ENCODE data around the gene POTEF. TPM values are rescaled to one million over a fixed set of nuclear protein-coding genes. Genes with fewer than 3 reads are reported as not detected.
"Not testable (repeated sequence)": the region's sequence is repeated elsewhere in the genome, so short reads cannot be mapped to it uniquely, and the experiment has no call there.

POTEF gene
- polyA plus RNA-seq, 5 donors: 0.12 to 0.18 TPM; not detected in 3

DNA sequence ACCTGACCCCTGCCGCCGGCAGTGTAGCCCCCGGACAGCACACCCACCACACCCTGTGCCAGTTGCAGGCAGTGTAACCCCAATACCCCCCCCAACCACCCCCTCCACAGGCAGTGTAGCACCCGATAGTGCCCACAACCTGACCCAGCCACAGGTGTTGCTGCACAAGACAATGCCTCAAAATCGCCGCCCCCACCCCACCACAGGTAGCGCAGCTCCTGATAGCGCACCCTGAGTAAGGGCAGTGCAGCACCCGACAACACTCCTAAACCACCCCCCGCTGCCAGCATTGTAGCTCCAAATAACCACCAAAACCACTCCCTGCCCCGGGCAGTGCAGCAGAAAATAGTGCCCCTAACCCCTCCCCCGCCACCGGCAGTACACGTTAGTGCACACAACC lies 558 bp downstream of the POTEF start:
- DNase-seq: not testable (repeated sequence)

DNA sequence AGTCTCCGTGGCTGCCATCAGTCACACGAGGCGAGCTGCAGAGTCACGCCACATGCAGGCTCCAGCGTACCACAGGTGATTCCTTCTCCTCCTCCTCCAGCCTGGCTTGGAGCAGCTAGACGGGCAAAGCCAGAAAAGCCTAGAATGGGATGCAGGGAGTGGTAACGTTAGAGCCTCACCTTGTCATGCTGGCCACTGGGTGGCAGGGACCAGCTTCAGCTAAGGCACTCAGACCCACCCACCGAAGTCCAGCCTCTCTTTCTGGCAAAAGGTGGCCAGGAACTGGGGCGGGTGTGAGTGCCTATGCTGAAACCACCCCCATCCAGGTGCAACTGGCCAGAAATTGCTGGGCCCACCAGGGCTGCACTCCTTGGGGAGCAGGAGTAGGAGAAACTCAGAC lies 1.3 kb downstream of the POTEF start:
- not testable (repeated sequence) for DNase-seq

DNA sequence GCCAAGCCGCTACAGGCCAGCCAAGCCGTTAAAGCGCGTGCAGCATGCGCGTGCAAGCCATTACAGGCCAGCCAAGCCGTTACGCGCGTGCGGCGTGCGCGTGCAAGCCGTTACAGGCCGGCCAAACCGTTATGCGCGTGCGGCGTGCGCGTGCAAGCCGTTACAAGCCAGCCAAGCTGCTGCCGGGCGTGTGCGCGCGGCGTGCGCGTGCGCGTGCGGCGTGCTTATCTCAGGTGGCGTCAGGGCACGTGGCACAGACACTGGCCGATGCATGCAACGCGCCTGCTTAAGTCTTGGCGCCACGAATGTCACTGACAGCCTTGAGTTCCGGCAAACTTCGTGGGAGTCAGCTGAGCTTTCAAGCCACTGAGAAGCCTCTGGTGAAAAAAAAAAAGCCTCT lies 8.1 kb downstream of the POTEF start:
- DNase-seq: not testable (repeated sequence)

DNA sequence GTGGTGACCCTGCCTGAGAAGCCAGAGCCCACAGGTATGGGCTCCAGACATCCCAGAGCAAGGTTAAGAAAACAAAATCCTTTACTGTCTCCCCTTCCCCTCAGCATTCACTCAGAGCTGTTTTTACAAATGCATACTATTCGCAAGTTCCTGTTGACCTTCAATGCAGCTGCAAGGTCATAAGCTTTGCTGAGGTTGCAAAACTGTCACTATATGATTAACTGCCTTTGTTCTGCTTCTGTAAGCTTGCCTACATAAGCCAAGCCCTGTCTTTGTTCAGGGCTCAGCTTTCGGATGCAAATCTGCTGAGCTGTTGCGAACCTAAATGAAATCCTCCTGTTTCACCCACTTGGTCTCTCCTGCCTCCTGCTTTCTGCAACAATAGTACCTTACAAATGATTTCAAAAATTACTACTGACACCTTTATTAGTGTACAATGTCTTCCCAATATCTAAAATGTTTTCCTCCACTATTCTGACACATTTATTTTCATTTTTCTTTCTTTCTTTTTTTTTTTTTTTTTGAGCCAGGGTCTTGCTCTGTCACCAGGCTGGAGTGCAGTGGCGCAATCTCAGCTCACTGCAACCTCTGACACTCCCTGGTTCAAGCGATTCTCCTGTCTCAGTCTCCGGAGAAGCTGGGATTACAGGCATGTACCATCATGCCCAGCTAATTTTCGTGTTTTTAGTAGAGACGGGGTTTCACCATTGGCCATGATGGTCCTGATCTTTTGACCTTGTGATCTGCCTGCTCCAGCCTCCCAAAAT lies 26.2 kb downstream of the POTEF start:
- not testable (repeated sequence) for DNase-seq

DNA sequence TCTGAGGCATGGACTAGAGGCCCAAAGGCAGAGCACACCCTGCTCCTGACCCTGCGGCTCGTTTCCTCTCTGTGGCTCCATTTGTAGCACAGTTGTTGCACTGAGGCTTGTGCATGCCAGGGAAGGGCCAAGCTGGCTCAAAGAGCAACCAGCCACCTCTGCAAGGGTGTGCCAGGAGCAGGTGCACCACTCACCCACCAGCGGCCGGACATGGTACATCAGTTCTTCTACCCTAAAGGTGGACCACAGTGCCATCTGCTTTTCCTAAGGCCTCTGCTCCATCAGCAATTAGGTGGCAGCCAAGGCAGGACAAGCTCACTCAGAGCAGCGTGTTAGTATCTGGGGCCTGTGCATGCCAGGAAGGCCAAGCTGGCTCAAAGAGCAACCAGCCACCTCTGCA lies 66.4 kb downstream of the POTEF start:
- DNase-seq: not testable (repeated sequence)

GRCh38 chr2:130059982-130060381 lies 69.0 kb downstream of the POTEF start:
- DNase-seq: not testable (repeated sequence)

DNA sequence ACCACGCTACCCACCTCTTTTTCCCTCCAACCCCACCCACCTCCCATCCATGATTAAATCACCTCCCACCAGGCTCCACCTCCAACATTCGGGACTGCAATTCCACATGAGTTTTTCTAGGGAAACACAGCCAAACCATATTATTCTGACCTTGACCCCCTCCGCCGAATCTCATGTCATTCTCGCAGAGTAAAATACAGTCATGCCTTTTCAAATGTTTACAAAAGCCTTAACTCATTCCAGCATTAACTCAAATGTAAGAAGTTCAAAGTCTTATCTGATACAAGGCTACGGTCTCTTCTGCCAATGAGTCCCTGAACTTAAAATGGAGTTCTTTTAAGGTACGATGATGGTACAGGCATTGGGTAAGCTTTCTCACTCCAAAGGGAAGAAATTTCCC lies 72.7 kb downstream of the POTEF start:
- DNase-seq: not testable (repeated sequence)

DNA sequence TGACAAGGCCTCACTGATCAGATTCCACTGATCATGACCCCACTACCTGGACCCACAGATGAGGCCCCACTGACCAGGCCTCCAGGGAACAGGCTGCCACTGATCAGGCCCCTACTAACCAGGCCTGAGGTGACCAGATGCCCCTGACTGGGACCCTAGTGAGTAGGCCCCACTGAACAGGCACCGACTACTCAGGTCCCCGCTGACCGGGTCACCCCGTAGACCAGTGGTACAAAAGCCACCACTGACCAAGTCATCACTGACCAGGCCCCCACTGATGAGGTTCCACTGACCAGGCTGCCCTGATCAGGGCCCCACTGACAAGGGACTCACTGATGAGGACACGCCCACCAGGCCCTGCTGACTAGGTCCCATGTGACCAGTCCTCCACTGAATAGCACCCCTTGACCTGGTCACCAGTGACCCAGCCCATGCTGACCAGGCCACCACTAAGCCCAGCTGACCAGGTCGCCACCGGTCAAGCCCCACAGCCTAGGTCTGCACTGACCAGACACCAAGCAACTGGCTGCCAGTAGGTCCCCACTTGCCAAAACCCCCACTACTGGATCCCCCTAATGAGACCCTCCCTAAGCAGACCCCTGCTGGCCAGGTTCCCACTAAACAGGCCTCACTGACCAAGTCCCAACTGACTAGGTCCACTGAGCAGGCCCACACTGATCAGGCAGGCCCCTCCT lies 75.7 kb downstream of the POTEF start:
- not testable (repeated sequence) for DNase-seq

DNA sequence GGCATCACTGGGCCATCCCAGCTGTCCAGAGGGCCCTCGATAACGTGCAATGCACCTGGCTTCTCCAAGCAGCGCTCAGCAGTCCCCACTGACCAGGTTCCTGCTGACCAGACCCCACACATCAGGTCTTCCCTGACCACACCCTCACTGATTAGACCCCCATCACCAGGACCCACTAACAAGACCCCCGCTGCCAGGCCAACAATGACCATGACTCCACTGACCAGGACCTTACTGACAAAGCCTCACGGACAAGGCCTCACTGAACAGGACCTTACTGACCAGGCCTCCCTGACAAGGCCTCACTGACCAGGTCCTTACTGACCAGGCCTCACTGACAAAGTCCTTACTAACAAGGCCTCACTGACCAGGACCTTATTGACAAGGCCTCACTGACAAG lies 76.6 kb downstream of the POTEF start:
- not testable (repeated sequence) for DNase-seq

GRCh38 chr2:130048422-130048821 lies 80.6 kb downstream of the POTEF start:
- DNase-seq: not testable (repeated sequence)

DNA sequence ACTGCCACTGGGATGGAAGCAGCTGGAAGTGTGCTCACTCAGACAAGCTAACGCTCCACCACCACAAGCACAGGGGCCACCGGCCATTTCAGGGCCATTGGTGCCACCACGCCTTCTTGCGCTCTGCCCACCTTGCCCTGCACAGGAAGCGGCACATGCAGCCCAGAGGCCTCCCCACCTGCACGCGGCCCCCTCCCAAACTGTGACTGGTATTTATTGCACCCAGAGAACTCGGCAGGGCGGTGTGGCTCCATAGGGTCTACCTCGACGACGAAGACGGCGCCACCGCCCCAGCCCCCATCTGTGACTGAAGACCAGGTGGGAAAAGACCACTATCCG lies 90.8 kb downstream of the POTEF start:
- DNase-seq: not testable (repeated sequence)

DNA sequence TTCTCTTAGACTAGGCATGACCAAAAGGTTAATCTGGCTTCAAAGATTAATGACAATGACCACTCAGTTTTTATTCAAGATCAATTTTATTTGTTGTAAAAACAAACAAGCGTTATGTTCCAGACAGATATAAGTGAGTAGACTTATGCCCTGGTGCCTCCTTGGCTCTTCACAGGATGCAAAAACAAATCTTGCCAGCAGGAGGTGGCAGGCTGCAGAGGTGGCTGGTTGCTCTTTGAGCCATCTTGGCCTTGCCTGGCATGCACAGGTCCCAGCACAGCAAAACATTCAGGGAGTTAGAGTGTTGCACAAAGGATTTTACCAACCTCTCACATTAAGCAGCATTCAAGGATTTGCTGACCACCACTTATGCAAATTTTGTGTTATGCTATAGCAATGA lies 103.1 kb downstream of the POTEF start:
- not testable (repeated sequence) for DNase-seq

Other genes starting within 250 kb of the POTEF start
- gene RAB6C, start 149.6 kb downstream of the POTEF start, polyA plus RNA-seq (ENCODE audit: insufficient read depth in 1 of 5, insufficient read length in 5 of 5, low replicate concordance in 1 of 5): under 1 TPM in 3 of 5 donors, not detected in 2; 0.51 to 0.74 (median 0.62) TPM
- gene CCDC74B, start 15.9 kb upstream of the POTEF start, polyA plus RNA-seq (ENCODE audit: insufficient read depth in 1 of 5, insufficient read length in 5 of 5, low replicate concordance in 1 of 5): 1 to 10 TPM; 3.6 to 5.5 (median 4.7) TPM
- 10 to 100 TPM; 59.3 to 76.0 (median 64.7) TPM for gene SMPD4, start 52.4 kb upstream of the POTEF start, polyA plus RNA-seq (ENCODE audit: insufficient read depth in 1 of 5, insufficient read length in 5 of 5, low replicate concordance in 1 of 5)
- 100 to 1,000 TPM in 3 of 5 donors, 10 to 100 TPM in 2; 69.0 to 209 (median 103) TPM for gene MZT2B, start 53.0 kb upstream of the POTEF start, polyA plus RNA-seq (ENCODE audit: insufficient read depth in 1 of 5, insufficient read length in 5 of 5, low replicate concordance in 1 of 5)
- gene TUBA3E, start 69.2 kb upstream of the POTEF start, polyA plus RNA-seq (ENCODE audit: insufficient read depth in 1 of 5, insufficient read length in 5 of 5, low replicate concordance in 1 of 5): under 1 TPM in 4 of 5 donors, not detected in 1; 0.09 to 0.31 (median 0.15) TPM
- gene IMP4, start 213.7 kb upstream of the POTEF start, polyA plus RNA-seq (ENCODE audit: insufficient read depth in 1 of 5, insufficient read length in 5 of 5, low replicate concordance in 1 of 5): 10 to 100 TPM; 27.5 to 43.3 (median 32.6) TPM
- gene PTPN18, start 226.8 kb upstream of the POTEF start, polyA plus RNA-seq (ENCODE audit: insufficient read depth in 1 of 5, insufficient read length in 5 of 5, low replicate concordance in 1 of 5): 10 to 100 TPM; 32.0 to 41.0 (median 37.2) TPM

Data from right lung (tissue), 5 donors.